Superior temporal gyrus (tissue), 1 donor: Measurements from ENCODE around the gene KDM1B.
"Not testable (repeated sequence)": the region's sequence is repeated elsewhere in the genome, so short reads cannot be mapped to it uniquely, and the experiment has no call there.

Experiments
- DNase-seq: peaks from one replicate; pipeline ENCODE4 v3.0.0-alpha.2; 2016; ENCODE audit errors: extremely low spot score

Gene KDM1B

GRCh38 chr6:18186540-18187250 lies 31.5 kb downstream of the KDM1B start:
- DNase-seq = no peak

- DNase-seq = no peak
These were observed 32.5 kb downstream of the KDM1B start for GRCh38 chr6:18187701-18188100.

- DNase-seq = no peak
These were observed 34.0 kb downstream of the KDM1B start for GRCh38 chr6:18189196-18189595.

GRCh38 chr6:18192026-18192425 lies 36.8 kb downstream of the KDM1B start:
- DNase-seq = no peak

GRCh38 chr6:18203786-18204185 lies 48.6 kb downstream of the KDM1B start:
- no peak for DNase-seq

- no peak for DNase-seq
These were observed 49.5 kb downstream of the KDM1B start for GRCh38 chr6:18204691-18205090.

GRCh38 chr6:18206591-18206990 lies 51.4 kb downstream of the KDM1B start:
- no peak for DNase-seq

- DNase-seq = no peak
These were observed 52.2 kb downstream of the KDM1B start for GRCh38 chr6:18207438-18207837.

- no peak for DNase-seq
These were observed 52.7 kb downstream of the KDM1B start for GRCh38 chr6:18207949-18208348.

GRCh38 chr6:18208778-18209177 lies 53.6 kb downstream of the KDM1B start:
- DNase-seq = not testable (repeated sequence)

- no peak for DNase-seq
These were observed 54.4 kb downstream of the KDM1B start for GRCh38 chr6:18209539-18210197.

GRCh38 chr6:18210707-18211106 lies 55.5 kb downstream of the KDM1B start:
- no peak for DNase-seq

GRCh38 chr6:18211338-18211737 lies 56.1 kb downstream of the KDM1B start:
- no peak for DNase-seq

- DNase-seq = no peak
These were observed 57.0 kb downstream of the KDM1B start for GRCh38 chr6:18212231-18212630.

- no peak for DNase-seq
These were observed 58.2 kb downstream of the KDM1B start for GRCh38 chr6:18213439-18213838.

GRCh38 chr6:18214003-18214402 lies 58.8 kb downstream of the KDM1B start:
- DNase-seq = no peak

- DNase-seq = no peak
These were observed 60.2 kb downstream of the KDM1B start for GRCh38 chr6:18215436-18215835.

GRCh38 chr6:18216411-18216810 lies 61.2 kb downstream of the KDM1B start:
- no peak for DNase-seq

GRCh38 chr6:18218233-18218632 lies 63.0 kb downstream of the KDM1B start:
- no peak for DNase-seq

- no peak for DNase-seq
These were observed 64.4 kb downstream of the KDM1B start for GRCh38 chr6:18219591-18219990.

- no peak for DNase-seq
These were observed 66.0 kb downstream of the KDM1B start for GRCh38 chr6:18221288-18221615.

GRCh38 chr6:18226451-18227105 lies 71.4 kb downstream of the KDM1B start:
- DNase-seq = not testable (repeated sequence)

GRCh38 chr6:18227166-18227565 lies 71.9 kb downstream of the KDM1B start:
- DNase-seq = not testable (repeated sequence)
